IMR-90 (cell line): ENCODE results near the gene IL16.

Experiments used
- BHLHE40 ChIP-seq: fragments of 150-350 bp; IDR thresholded peaks from 2 replicates; pipeline ENCODE4 v1.6.1; 2016; ENCODE audit warnings: mild to moderate bottlenecking, low read depth, low read length
- CEBPB ChIP-seq: IDR thresholded peaks from 2 replicates; pipeline ENCODE4 v1.6.1; 2012; ENCODE audit warnings: low read depth, low read length, improper control_type of control experiment
- CHD1 ChIP-seq: IDR thresholded peaks from 2 replicates; pipeline ENCODE4 v1.6.1; 2012; ENCODE audit warnings: low read depth, low read length, improper control_type of control experiment
- MAFK ChIP-seq: IDR thresholded peaks from 2 replicates; pipeline ENCODE4 v1.6.1; 2012; ENCODE audit warnings: low read depth, low read length, improper control_type of control experiment
- NFE2L2 ChIP-seq: fragments of 150-350 bp; IDR thresholded peaks from 2 replicates; pipeline ENCODE4 v1.6.1; 2016; ENCODE audit warnings: low read depth, mild to moderate bottlenecking, low read length
- POLR2A ChIP-seq: IDR thresholded peaks from 2 replicates; pipeline ENCODE4 v1.6.1; 2012; ENCODE audit warnings: mild to moderate bottlenecking, low read depth, low read length
- RAD21 ChIP-seq: IDR thresholded peaks from 2 replicates; pipeline ENCODE4 v1.6.1; 2012; ENCODE audit warnings: low read length, improper control_type of control experiment
- RFX5 ChIP-seq: IDR thresholded peaks from 2 replicates; pipeline ENCODE4 v1.8.0; 2012; ENCODE audit warnings: low read depth, mild to moderate bottlenecking, low read length, moderate library complexity
- TF ChIP-seq, protein P1 (sequence below): conservative IDR thresholded peaks from 2 replicates; pipeline ENCODE4 v1.5.1; 2012; ENCODE audit warnings: mild to moderate bottlenecking, low read depth, low read length, improper control_type of control experiment
- TF ChIP-seq, protein P2 (sequence below): fragments of 150-350 bp; IDR thresholded peaks from 2 replicates; pipeline ENCODE4 v1.6.1; 2016; ENCODE audit warnings: low read depth, mild to moderate bottlenecking, low read length, moderate library complexity, borderline replicate concordance

GRCh38 chr15:81152799-81153198 lies 43.9 kb upstream of the IL16 start:
- TF ChIP-seq CEBPB (no peak), MAFK (no peak), POLR2A (no peak), CHD1 (no peak), BHLHE40 (no peak), RFX5 (no peak), NFE2L2 (no peak), RAD21 (no peak)
- TF ChIP-seq, protein P1, sequence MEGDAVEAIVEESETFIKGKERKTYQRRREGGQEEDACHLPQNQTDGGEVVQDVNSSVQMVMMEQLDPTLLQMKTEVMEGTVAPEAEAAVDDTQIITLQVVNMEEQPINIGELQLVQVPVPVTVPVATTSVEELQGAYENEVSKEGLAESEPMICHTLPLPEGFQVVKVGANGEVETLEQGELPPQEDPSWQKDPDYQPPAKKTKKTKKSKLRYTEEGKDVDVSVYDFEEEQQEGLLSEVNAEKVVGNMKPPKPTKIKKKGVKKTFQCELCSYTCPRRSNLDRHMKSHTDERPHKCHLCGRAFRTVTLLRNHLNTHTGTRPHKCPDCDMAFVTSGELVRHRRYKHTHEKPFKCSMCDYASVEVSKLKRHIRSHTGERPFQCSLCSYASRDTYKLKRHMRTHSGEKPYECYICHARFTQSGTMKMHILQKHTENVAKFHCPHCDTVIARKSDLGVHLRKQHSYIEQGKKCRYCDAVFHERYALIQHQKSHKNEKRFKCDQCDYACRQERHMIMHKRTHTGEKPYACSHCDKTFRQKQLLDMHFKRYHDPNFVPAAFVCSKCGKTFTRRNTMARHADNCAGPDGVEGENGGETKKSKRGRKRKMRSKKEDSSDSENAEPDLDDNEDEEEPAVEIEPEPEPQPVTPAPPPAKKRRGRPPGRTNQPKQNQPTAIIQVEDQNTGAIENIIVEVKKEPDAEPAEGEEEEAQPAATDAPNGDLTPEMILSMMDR, result no peak
- TF ChIP-seq, protein P2, sequence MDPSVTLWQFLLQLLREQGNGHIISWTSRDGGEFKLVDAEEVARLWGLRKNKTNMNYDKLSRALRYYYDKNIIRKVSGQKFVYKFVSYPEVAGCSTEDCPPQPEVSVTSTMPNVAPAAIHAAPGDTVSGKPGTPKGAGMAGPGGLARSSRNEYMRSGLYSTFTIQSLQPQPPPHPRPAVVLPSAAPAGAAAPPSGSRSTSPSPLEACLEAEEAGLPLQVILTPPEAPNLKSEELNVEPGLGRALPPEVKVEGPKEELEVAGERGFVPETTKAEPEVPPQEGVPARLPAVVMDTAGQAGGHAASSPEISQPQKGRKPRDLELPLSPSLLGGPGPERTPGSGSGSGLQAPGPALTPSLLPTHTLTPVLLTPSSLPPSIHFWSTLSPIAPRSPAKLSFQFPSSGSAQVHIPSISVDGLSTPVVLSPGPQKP, result no peak
